HG03060 (cell line): ENCODE measurements around the gene MRM2.
"Not testable (repeated sequence)": the region's sequence is repeated elsewhere in the genome, so short reads cannot be mapped to it uniquely, and the experiment has no call there.

ENCODE experiments used
- ATAC-seq: cut with Tn5 transposase; IDR thresholded peaks from one replicate; pipeline ENCODE4 v1.9.1; 2021; ENCODE audit warnings: low read depth, moderate number of reproducible peaks; ENCODE audit not compliant: unreplicated experiment

MRM2 gene

DNA sequence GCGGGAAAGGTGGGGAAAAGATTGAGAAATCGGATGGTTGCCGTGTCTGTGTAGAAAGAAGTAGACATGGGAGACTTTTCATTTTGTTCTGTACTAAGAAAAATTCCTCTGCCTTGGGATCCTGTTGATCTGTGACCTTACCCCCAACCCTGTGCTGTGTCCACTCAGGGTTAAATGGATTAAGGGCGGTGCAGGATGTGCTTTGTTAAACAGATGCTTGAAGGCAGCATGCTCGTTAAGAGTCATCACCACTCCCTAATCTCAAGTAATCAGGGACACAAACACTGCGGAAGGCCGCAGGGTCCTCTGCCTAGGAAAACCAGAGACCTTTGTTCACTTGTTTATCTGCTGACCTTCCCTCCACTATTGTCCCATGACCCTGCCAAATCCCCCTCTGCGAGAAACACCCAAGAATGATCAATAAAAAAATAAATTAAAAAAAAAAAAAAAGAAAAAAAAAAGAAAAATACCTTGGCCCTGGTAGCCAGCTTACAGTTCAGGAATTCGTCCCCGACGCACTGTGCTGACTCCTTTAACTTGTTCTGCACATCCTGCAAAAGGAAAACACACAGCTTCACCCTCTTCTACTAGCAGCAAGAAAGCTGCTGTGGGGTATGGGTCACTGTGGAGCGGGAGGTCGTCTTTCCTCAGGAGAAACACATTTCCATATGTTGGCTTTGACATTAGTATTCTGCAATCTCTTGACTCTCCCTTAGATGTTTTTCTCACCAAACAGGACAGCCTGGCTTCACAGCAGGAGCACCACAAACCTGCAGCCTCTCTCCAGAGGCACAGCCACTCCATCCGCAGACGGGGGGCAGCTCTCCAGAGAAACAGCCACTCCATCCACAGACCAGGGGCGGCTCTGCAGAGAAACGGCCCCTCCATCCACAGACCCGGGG lies 27.3 kb upstream of the MRM2 start:
- not testable (repeated sequence) for ATAC-seq

DNA sequence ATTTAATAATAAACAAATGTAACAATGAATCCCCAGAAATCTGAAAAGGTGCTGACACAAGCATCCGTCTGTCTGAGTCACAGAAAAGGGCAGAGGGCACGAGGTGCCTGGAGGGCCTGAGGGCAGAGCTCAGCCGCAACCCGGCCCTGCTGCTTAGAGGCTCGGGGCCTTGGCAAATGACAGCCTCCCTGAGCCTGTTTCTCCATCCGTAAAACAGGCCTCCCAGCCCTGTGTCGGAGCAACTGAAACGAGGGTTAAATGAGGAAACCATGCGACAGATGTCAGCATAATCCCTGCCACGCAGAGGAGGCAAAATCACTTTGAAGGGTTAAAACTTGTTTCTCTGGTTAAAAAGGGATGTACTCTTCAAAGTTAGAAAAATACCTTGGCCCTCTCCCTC lies 24.9 kb upstream of the MRM2 start:
- no peak for ATAC-seq

DNA sequence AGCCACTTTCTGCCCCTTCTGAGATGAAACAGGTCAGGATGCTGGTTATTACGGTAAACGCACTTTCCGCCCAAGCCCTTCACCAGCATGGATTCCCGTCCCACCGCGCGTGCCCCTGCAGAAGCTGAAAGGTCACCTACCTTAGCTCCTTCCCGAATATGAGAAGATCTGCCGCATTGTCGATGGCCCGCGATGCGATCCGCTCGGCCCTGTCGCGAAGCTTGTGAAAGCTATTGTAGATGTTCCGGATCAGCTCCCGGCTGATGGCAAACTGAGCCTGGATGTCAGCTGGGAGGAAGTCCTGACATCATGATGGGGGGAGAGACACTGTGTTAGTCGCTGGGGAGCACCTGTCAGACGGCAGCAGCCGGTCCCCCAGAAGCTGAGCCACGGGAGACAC lies 22.2 kb upstream of the MRM2 start:
- ATAC-seq, result no peak

DNA sequence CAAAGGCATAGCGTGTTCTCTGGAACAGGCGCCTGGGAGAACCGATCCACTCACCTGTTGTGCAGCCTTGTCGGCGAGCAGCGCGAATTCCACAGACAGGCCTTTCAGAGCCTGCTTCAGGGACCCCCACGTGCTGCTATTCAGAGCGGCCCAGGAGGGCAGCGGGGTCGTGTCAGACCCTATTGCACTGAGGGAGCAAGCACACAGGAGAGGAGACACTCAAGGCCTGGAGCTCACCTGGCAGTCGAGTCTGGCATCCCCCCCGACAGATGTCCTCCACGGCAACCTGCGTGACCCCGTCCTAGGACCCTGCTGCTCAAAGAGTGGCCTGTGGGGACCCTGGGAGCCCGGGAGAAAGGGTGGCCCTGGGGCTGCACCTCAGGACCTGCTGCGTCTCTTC lies 21.2 kb upstream of the MRM2 start:
- no peak for ATAC-seq

DNA sequence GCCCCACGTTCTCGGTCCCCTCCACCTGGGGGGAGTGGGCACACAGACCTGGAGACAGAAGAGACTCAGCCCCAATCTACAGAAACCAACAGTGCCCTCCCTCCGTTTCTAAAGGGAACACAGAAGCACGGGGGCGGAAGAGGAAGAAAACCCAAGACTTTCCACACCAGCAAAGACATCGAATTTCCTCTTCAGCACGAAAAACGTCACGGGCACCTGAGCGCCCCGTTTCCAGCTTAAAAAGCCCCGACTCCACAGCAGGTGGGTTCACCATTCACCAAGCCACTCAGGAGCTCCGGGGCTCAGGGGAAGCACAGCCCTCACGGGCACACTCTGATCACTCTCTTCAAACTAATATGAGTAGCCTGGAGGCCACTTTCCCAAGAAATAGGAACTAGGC lies 19.6 kb upstream of the MRM2 start:
- ATAC-seq, result no peak

DNA sequence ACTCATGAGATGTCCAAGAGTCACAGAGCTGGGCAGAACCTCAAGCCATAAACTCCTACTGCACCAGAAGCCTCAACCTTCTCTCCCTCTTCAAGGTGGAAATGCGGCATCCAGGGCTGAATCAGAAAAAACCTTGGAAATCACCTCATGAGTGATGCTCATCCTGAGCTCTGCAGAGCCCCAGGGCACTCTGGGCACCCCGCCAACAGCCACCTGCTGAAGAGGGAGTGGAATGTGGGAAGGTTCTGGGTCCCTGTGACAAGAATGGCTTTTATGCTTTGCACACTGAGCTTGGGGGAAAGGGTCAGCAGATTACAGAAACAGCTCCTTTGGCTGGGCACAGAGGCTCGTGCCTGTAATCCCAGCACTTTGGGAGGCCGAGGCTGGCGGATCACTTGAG lies 18.8 kb upstream of the MRM2 start:
- ATAC-seq, result no peak

DNA sequence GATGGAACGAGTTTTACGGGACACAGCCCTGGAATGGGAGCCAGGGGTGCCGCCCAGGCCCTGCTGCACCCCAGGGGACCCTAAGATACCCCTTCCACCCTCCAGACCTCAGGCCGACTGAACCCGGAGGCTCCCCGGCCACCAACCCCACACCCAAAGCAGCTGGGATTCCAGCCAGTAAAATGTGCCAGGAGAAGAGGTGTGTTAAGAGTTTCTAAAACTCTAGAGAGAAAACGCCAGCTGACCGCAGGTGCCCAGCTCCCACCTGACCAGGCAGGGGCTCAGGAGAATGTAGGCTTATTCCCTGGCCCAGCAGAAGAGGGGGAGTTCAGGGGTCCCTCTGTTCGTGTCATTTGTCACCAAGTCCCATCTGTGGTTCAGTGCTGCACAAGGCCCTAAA lies 17.5 kb upstream of the MRM2 start:
- no peak for ATAC-seq

DNA sequence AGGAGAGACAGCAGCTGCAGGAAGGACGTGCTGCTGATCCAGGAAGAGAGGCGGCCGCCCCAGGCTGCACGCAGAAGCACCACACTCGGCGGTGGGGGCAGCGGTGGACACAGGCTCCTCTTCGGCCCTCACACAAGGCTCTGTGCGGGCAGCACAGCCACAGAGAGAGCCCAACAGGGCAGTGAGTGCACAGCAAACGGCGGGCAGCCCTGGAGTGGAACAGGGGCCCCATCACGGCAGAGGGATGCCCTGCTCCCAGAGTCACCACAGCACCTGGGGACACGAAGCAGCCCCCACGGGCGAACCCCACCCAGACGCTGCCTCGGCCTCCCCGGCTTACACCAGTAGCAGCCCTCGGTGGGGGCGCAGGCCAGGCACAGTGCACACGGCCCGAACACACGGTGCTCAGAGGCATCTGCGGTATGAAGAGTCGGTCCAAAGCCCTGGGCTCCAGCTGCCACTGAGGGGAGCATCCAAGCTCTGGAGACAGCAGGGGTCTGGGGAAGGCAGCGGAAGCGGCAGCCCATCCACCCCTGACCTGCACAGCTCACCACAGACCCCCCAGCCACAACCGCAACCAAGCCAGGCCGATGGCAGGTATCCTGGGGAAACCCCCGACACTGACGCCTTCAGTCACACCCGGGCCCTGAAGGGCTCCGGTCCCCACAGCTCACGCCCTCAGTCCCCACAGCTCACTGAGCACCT lies 16.8 kb upstream of the MRM2 start:
- ATAC-seq, result no peak

DNA sequence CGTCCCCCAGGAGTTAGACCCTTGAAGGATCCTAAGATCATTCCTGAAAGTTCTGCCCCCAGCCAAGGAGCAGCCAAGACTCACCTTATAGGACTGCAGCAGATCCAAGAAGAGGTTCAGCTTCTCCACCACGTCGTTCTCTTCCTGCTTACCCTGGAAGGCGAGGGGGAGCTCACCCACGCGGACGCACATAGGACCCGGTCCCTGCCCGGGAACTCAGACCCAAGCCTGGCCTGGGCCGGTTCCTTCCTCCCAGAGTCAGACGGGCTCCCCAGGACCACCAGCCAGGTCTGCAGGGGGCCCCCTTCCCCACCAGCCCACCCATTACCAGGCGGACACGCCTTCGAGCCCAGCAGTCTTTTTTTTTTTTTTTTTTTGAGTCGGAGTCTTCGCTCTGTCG lies 15.6 kb upstream of the MRM2 start:
- no peak for ATAC-seq

DNA sequence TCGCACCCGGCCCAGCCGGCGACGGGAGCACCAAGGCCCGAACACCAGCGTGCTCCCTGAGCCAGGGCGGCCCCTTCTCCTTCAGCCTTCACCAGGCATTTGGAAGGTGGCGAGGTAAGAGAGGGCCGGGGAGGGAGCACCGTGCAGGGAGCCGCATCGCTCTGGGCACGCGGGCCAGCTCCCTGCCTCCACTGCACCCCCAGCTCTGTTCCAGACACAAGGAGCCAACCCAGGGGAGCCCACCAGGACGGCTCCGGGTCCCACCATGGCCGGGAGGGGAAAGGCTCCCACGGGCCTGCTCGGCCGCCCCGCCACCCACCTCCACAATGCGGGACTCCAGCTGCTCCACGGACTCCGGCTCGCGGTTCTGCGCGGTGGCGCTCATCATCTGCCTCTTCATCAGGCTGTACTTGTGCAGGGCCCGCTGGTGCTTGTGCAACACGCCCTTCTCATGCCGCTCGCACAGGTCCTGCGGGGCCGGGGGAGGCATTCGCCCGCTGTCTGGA lies 15.1 kb upstream of the MRM2 start:
- no peak for ATAC-seq

DNA sequence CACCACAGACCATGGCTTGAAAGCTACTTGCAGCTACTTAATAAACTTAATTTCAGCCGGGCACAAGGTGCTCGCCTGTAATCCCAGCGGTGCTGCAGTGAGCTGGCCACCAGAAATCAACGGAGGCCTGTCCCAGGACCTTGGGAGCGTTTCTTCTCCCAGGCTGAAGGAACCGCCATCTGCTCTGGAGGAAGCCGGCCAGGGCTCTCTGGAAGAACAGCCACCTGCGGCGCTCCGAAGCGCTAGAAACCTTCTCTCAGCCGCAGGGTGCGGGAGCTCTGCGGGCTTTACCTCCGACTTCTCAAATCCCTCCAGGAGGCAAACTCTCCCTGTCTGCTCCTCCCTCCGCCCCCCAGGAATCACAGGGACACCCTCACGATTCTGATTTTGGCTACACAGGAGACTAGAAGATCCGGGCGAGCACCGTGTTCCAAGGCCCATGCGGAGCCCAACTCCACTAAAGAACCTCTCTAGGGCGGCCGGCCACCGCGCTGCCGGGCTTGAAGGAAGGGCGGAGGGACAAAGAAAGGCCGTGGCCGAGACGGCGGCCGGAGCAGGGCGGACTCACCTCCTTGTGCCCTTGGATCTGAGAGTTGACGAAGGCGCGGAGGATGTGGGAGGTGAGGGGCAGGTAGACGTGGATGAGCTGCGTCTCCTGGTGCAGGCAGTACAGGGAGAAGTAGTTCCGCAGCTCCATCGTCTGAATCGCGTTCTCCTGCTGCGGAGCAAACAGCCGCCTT lies 14.5 kb upstream of the MRM2 start:
- ATAC-seq, result no peak

DNA sequence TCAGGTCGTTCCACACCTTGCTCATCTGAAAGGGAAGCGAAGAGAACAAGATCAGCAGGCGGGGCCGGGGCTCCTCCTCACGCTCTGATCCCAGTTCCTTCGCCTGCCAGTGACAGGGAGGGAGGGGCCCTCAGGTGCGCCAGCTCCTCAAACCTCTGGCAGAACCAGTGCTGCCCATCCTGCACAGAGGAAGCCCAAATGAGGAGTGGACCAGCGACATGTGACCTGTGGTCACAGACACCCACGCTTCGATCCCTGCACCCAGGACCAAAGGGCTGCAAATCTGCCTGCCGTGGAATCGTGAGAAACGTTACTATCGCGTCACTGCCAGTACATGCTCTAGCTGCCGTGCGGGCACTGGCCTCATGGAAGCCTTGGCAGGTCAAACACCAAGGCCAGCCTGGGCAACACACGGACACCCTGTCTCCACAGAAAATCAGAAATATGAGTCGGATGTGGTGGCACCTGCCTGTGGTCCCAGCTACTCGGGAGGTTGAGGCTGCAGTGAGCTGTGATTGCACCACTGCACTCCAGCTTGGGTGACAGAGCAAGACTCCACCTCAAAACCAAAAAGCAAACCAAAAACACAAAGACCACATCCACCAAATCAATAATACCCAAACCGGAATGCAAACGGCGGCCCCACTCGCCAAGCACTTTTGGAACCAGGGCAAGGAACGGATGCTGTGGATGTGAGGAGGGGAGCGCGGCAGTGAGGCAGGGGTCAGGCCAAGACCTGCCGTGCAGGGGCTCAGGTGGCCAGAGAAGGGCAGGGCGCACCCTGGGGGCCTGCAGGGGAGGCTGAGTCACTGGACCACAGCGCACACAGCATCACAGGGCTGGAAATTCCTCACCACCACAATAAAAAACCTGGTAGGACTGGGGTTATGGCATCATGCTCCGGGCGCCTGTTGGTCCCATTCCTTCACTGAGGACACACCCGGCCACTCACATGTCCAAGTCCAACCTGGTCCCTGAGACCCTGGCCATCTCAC lies 13.4 kb upstream of the MRM2 start:
- no peak for ATAC-seq

DNA sequence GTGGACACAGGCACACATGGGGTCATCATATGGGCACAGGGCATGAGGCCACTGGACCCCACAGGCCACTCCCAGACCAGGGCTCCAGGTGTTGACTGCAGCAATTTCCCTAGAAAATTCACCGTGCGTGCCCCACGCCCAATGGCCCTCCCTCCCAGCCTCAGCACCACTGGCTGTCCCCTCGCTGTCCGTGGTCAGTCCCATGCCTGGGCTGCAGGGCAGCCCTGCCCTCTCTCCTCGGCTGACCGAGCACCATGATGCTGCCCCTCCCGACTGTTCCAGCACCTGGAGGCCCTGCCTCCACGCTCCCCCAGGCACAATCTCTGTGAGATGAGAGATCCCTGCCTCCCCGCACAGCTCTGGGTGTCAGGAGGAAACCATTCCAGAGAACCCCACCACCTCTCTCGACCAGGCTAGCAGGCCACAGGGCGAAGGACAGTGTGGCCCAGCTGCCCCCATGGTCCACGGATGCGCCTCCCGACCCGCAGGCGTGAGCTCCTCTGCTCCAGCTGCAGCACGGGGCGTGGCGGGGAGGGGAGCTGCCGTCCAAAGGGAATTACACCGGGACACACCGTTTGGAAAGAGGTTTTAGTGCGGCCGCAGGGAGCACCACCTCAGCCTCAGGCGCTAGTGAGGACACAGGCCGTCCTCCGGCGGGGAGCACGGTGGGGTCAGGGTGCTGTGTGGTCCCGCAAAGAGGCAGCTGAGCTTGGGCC lies 12.6 kb upstream of the MRM2 start:
- no peak for ATAC-seq

DNA sequence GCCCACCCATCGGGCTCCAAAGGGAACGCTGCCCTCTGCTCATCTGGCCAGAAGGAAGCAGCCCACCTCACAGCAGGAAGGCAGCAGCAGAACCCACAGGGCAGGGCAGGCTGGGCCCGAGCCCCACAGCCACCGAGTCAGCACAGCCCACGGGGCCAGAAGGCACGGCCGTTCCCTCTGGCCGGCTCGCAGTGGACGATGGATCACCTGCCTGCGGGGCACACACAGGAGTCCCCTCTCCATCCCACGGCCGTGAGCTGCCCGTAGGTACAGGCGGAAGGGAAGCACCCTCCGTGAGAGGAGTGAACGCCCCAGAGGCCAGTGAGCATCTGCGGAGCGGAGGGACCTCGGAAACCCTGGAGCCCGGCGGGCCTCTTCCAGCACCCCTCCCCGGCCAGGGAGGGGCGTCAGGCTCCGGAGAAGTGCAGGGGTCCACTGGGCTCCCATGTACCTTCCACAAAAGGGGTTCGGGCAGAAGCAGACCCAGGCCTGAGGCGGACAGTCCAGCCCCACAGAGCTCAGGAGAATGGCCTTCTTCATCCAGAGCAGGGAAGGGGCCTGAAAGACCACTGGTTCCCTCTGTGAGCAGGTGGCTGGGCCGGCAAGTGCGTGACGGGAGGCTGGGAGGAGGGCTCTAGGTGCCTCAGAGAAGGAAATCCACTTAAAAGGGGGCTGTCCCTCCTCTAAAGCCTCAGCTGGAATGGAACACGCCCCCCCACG lies 11.7 kb upstream of the MRM2 start:
- no peak for ATAC-seq

DNA sequence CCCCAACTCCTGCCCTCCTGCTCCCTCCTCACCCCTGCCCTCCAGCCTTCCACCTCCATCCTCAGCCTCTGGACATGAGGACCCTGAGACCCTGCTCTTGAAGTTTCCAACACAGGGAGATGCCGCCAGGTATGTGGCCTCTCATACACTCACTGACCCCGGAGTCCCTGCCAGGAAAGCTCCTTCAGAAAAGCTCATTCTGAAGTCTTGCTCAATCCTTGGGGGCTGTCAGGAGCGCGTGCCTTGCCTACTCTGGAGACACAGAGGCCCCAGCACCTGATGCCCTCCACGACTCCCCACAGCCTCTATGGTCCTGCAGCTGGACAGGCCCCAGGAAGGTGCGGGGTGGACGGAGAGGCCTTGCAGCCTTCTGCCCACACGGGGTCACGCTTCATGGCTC lies 11.0 kb upstream of the MRM2 start:
- no peak for ATAC-seq

DNA sequence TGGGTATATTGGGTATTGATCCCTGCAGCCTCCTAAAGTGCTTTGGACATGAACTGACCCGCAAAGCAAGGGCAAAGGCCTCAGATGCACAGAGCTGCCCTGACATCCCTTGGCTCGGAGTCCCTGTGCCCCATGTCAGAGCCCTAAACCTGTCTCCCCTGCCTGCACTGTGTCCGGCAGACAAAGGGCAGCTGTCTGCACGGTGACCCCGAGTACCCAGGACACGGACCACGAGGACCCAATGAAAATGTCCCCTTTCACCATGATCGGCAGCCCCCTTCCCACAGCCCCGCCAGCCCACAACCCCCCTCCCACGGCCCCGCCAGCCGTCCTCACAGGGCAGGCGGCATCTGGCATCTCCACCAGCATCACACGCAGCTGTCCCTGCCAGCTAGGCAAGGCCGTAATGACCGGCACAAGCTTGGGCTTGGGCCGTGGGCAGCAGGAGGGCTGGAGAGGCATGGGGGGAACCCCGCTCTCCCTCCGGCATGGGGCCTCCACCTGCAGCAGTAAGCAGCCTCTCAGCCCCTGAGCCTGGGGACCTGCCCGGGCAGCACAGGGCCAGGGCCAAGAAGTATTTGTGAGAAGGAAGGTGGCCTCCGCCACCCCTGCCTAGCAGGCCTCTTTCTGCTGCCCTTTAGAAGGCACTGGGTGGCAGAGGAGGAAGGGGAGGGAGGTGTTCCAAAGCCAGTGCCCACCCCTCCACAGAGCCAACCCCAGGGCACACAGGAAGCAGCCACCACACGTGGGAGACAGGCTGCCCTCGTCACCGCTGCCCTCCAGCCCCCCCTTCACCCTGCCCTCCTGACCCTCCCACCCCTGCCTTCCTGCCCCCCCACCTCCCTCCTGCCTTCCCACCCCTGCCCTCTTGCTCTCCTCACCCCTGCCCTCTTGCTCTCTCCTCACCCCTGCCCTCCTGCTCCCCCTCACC lies 10.1 kb upstream of the MRM2 start:
- no peak for ATAC-seq

DNA sequence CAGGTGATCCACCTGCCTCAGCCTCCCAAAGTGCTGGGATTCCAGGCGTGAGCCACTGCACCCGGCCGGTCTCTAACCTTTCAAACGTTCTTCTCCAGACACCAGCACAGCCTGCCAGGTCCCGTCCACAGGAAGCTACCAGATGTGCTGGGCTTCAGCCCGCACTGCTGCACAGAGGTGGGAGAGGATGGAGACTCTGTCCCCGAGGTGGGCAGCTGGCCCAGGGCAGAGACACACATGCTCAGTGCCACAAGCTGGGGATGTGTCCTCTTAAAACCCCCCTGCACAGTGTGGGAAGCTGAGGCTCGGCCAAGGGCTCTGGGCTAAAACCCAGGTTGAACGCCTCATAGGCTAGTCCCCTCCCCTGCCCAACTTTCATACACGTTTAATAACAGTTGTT lies 9.4 kb upstream of the MRM2 start:
- no peak for ATAC-seq
